Measurements from ENCODE around the gene CALD1.

The CALD1 gene

GRCh38 chr7:134779741-134780065 is 269 bp downstream of the CALD1 start:
- no peak for DNase-seq (ENCODE audit: low read depth in 1 of 2, low spot score in 1 of 2)
- H3K4me3 ChIP-seq (replicated peaks; ENCODE audit: insufficient read depth, low read length), result no peak overlapping the region
- peaks cover 2% of the 10 kb centered on the region for H3K27me3 ChIP-seq (ENCODE audit: insufficient read depth, poor library complexity, severe bottlenecking)
- H3K27ac ChIP-seq (replicated peaks), result no peak overlapping the region
- TF ChIP-seq SPI1 (IDR thresholded peaks at IDR 0.05; ENCODE audit: borderline replicate concordance, low read depth) (no peak), CTCF (IDR thresholded peaks at IDR 0.05; ENCODE audit: insufficient read depth, low read length) (no peak), GABPA (IDR thresholded peaks at IDR 0.05; ENCODE audit: low read depth) (no peak), POLR2AphosphoS5 (IDR thresholded peaks at IDR 0.05; ENCODE audit: low read depth) (no peak)
- TF ChIP-seq, protein P1, sequence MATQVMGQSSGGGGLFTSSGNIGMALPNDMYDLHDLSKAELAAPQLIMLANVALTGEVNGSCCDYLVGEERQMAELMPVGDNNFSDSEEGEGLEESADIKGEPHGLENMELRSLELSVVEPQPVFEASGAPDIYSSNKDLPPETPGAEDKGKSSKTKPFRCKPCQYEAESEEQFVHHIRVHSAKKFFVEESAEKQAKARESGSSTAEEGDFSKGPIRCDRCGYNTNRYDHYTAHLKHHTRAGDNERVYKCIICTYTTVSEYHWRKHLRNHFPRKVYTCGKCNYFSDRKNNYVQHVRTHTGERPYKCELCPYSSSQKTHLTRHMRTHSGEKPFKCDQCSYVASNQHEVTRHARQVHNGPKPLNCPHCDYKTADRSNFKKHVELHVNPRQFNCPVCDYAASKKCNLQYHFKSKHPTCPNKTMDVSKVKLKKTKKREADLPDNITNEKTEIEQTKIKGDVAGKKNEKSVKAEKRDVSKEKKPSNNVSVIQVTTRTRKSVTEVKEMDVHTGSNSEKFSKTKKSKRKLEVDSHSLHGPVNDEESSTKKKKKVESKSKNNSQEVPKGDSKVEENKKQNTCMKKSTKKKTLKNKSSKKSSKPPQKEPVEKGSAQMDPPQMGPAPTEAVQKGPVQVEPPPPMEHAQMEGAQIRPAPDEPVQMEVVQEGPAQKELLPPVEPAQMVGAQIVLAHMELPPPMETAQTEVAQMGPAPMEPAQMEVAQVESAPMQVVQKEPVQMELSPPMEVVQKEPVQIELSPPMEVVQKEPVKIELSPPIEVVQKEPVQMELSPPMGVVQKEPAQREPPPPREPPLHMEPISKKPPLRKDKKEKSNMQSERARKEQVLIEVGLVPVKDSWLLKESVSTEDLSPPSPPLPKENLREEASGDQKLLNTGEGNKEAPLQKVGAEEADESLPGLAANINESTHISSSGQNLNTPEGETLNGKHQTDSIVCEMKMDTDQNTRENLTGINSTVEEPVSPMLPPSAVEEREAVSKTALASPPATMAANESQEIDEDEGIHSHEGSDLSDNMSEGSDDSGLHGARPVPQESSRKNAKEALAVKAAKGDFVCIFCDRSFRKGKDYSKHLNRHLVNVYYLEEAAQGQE (IDR thresholded peaks at IDR 0.05; ENCODE audit: insufficient replicate concordance, low read depth), result no peak

- H3K27ac ChIP-seq (replicated peaks), result no peak overlapping the region
- H3K4me3 ChIP-seq (replicated peaks; ENCODE audit: insufficient read depth, low read length), result no peak overlapping the region
- TF ChIP-seq CTCF (IDR thresholded peaks at IDR 0.05; ENCODE audit: insufficient read depth, low read length) (no peak), POLR2AphosphoS5 (IDR thresholded peaks at IDR 0.05; ENCODE audit: low read depth) (no peak), SPI1 (IDR thresholded peaks at IDR 0.05; ENCODE audit: borderline replicate concordance, low read depth) (no peak), GABPA (IDR thresholded peaks at IDR 0.05; ENCODE audit: low read depth) (no peak)
- TF ChIP-seq, protein P1 (IDR thresholded peaks at IDR 0.05; ENCODE audit: insufficient replicate concordance, low read depth), result no peak
Measured at GRCh38 chr7:134780166-134780828, 863 bp downstream of the CALD1 start.

DNA sequence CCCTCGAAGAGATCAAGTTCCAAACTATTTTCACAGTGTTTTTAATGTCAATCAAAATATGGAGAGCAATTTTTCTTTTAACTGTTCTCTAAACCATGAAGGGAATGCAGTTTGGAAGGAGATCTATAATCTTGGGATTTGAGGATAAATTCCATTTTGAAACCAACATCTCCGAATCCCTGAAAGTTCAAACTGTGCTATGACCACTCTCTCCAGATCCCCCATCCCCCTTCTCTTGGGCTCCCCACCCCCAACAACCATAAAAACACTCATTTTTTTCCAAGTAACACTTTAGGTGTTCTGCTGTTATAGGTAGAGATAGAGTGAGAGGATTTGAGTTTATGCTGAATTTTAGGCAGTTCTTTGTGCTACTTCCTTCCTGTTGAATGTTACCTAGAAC is 1.7 kb downstream of the CALD1 start:
- H3K27ac ChIP-seq (replicated peaks), result no peak overlapping the region
- no peak for DNase-seq (ENCODE audit: low read depth in 1 of 2, low spot score in 1 of 2)
- H3K4me3 ChIP-seq (replicated peaks; ENCODE audit: insufficient read depth, low read length), result no peak overlapping the region
- peaks cover 2% of the 10 kb centered on the region for H3K27me3 ChIP-seq (ENCODE audit: insufficient read depth, poor library complexity, severe bottlenecking)
- no peak for TF ChIP-seq SPI1 (IDR thresholded peaks at IDR 0.05; ENCODE audit: borderline replicate concordance, low read depth)
- no peak for TF ChIP-seq POLR2AphosphoS5 (IDR thresholded peaks at IDR 0.05; ENCODE audit: low read depth)
- TF ChIP-seq GABPA (IDR thresholded peaks at IDR 0.05; ENCODE audit: low read depth), result no peak
- TF ChIP-seq CTCF (IDR thresholded peaks at IDR 0.05; ENCODE audit: insufficient read depth, low read length), result no peak
- TF ChIP-seq, protein P1 (IDR thresholded peaks at IDR 0.05; ENCODE audit: insufficient replicate concordance, low read depth), result no peak

More at GRCh38 chr7:134780166-134780828, 863 bp downstream of the CALD1 start:
- H3K27me3 ChIP-seq (ENCODE audit: insufficient read depth, poor library complexity, severe bottlenecking), result peaks cover 2% of the 10 kb centered on the region
- DNase-seq (ENCODE audit: low read depth in 1 of 2, low spot score in 1 of 2), result no peak

All from HL-60 (cell line).